Mesothelial cell of epicardium (in vitro differentiated cells): ENCODE measurements around the gene PRIMPOL. TPM values are rescaled to one million over a fixed set of nuclear protein-coding genes. Genes with fewer than 3 reads are reported as not detected.
"Not testable (repeated sequence)": the region's sequence is repeated elsewhere in the genome, so short reads cannot be mapped to it uniquely, and the experiment has no call there.

Experiments used
- DNase-seq, 2 experiments: peaks; one replicate each; pipeline ENCODE4 v3.0.0; 2021; ENCODE audit warnings: low spot score in 2 of 2; ENCODE audit not compliant: unreplicated experiment in 2 of 2
- H3K27ac Mint-ChIP-seq: 2 replicates; pipeline ENCODE4 v1.8.0; 2021; ENCODE audit warnings: mixed read lengths
- H3K27me3 Mint-ChIP-seq: 2 replicates; pipeline ENCODE4 v1.8.0; 2021; ENCODE audit warnings: low read depth, mixed read lengths
- H3K36me3 Mint-ChIP-seq: 2 replicates; pipeline ENCODE4 v1.8.0; 2021; ENCODE audit warnings: mixed read lengths
- H3K4me1 Mint-ChIP-seq: 2 replicates; pipeline ENCODE4 v1.8.0; 2021; ENCODE audit warnings: mixed read lengths
- H3K4me3 Mint-ChIP-seq: 2 replicates; pipeline ENCODE4 v1.8.0; 2021; ENCODE audit warnings: mild to moderate bottlenecking, moderate library complexity, mixed read lengths
- H3K9me3 Mint-ChIP-seq: 2 replicates; pipeline ENCODE4 v1.8.0; 2021; ENCODE audit warnings: mixed read lengths
- total RNA-seq: library from RNA; stranded (reverse); gene quantifications from 3 replicates; pipeline ENCODE4 v1.2.1, GENCODE V29; 2021
- TF ChIP-seq, protein P1 (sequence below): fragments of 200-600 bp; sonication (generic); IDR thresholded peaks from one replicate; pipeline ENCODE4 v1.5.0; 2021; ENCODE audit warnings: antibody characterized with exemption; ENCODE audit not compliant: unreplicated experiment

PRIMPOL gene
- total RNA-seq, 1 donor from 2014 or later: 22.3 TPM

GRCh38 chr4:184657144-184657543 is 7.6 kb downstream of the PRIMPOL start:
- H3K36me3 Mint-ChIP-seq: peaks cover 12% of the 10 kb centered on the region
- no peaks in the 10 kb centered on the region for H3K9me3 Mint-ChIP-seq
- H3K4me3 Mint-ChIP-seq: no peak overlapping the region
- H3K4me1 Mint-ChIP-seq: no peaks in the 10 kb centered on the region
- no peak for DNase-seq
- H3K27me3 Mint-ChIP-seq: no peaks in the 10 kb centered on the region
- no peak overlapping the region for H3K27ac Mint-ChIP-seq
- TF ChIP-seq, protein P1, sequence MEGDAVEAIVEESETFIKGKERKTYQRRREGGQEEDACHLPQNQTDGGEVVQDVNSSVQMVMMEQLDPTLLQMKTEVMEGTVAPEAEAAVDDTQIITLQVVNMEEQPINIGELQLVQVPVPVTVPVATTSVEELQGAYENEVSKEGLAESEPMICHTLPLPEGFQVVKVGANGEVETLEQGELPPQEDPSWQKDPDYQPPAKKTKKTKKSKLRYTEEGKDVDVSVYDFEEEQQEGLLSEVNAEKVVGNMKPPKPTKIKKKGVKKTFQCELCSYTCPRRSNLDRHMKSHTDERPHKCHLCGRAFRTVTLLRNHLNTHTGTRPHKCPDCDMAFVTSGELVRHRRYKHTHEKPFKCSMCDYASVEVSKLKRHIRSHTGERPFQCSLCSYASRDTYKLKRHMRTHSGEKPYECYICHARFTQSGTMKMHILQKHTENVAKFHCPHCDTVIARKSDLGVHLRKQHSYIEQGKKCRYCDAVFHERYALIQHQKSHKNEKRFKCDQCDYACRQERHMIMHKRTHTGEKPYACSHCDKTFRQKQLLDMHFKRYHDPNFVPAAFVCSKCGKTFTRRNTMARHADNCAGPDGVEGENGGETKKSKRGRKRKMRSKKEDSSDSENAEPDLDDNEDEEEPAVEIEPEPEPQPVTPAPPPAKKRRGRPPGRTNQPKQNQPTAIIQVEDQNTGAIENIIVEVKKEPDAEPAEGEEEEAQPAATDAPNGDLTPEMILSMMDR: no peak

- H3K27ac Mint-ChIP-seq, H3K4me1 Mint-ChIP-seq, DNase-seq, H3K9me3 Mint-ChIP-seq, H3K4me3 Mint-ChIP-seq, H3K27me3 Mint-ChIP-seq: not testable (repeated sequence)
- H3K36me3 Mint-ChIP-seq: peaks cover 12% of the 10 kb centered on the region
Observed at GRCh38 chr4:184657820-184658219, 8.3 kb downstream of the PRIMPOL start.

- no peak overlapping the region for H3K4me3 Mint-ChIP-seq
- TF ChIP-seq, protein P1: no peak
Observed at GRCh38 chr4:184660978-184661377, 11.4 kb downstream of the PRIMPOL start.

DNA sequence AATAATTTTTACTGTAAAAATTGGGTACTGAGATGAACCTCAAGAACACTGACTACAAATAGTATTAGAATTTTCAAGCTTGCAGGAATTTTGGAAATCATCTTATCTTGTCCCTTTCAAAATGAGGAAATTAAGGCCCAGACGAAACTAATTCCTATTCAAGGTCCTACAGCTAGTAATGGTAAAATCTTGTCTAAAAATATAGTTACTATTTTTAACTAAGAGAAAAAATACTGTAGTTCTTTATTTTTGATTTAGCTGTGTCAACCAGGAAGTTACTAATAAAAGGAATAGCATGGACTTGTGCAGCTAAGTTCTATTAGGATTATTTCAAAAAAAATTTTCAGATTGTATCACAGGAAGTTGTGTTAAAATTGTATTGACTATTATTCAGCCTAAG is 12.7 kb downstream of the PRIMPOL start:
- DNase-seq: no peak
- H3K9me3 Mint-ChIP-seq: no peaks in the 10 kb centered on the region
- no peak overlapping the region for H3K4me3 Mint-ChIP-seq
- no peak overlapping the region for H3K27ac Mint-ChIP-seq
- H3K27me3 Mint-ChIP-seq: no peaks in the 10 kb centered on the region
- peaks cover 14% of the 10 kb centered on the region for H3K36me3 Mint-ChIP-seq
- TF ChIP-seq, protein P1: no peak
- H3K4me1 Mint-ChIP-seq: no peaks in the 10 kb centered on the region

More at GRCh38 chr4:184660978-184661377, 11.4 kb downstream of the PRIMPOL start:
- Mint-ChIP-seq H3K9me3 (no peaks in the 10 kb centered on the region), H3K27me3 (no peaks in the 10 kb centered on the region), H3K4me1 (no peaks in the 10 kb centered on the region), H3K36me3 (peaks cover 11% of the 10 kb centered on the region), H3K27ac (no peak overlapping the region)
- no peak for DNase-seq

- Mint-ChIP-seq H3K4me3 (no peak overlapping the region), H3K36me3 (peaks cover 21% of the 10 kb centered on the region), H3K27me3 (no peaks in the 10 kb centered on the region), H3K9me3 (no peaks in the 10 kb centered on the region), H3K27ac (no peak overlapping the region), H3K4me1 (no peaks in the 10 kb centered on the region)
- TF ChIP-seq, protein P1: no peak
- no peak for DNase-seq
Observed at GRCh38 chr4:184664445-184665210, 15.1 kb downstream of the PRIMPOL start.

DNA sequence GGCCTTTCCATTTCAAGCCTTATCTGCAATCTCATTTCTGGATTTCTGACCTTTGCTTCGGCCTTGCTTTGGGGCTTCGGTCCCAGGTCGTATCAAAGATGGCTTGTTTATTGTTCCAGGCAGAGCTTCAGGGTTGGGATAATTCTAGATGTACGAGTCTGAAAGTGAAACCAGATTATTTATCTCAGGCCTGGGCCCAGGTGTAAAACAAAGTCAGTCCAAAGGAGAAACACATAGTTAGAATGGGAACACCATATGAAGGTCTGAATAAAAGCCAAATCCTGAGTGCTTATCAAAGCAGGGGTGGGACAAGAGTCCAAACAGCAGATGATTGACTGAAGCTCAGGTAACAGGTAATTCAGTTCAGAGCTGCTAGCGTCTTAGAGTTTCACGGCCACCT is 17.1 kb downstream of the PRIMPOL start:
- no peak overlapping the region for H3K27ac Mint-ChIP-seq
- TF ChIP-seq, protein P1: no peak
- H3K9me3 Mint-ChIP-seq: no peaks in the 10 kb centered on the region
- H3K27me3 Mint-ChIP-seq: no peaks in the 10 kb centered on the region
- H3K4me3 Mint-ChIP-seq: no peak overlapping the region
- no peak for DNase-seq
- no peaks in the 10 kb centered on the region for H3K4me1 Mint-ChIP-seq
- peaks cover 19% of the 10 kb centered on the region for H3K36me3 Mint-ChIP-seq
